Activated gamma-delta T cell treated with anti-CD3 and anti-CD28 coated beads, Interleukin-2, amount 50 U/mL, for 16 hours (primary cell): Measurements from ENCODE around the gene LHFPL3.
"Not testable (repeated sequence)": the region's sequence is repeated elsewhere in the genome, so short reads cannot be mapped to it uniquely, and the experiment has no call there.

Experiments
- DNase-seq: peaks from one replicate; pipeline ENCODE4 v3.0.0-alpha.2; 2020; ENCODE audit warnings: low read depth

Gene LHFPL3

DNA sequence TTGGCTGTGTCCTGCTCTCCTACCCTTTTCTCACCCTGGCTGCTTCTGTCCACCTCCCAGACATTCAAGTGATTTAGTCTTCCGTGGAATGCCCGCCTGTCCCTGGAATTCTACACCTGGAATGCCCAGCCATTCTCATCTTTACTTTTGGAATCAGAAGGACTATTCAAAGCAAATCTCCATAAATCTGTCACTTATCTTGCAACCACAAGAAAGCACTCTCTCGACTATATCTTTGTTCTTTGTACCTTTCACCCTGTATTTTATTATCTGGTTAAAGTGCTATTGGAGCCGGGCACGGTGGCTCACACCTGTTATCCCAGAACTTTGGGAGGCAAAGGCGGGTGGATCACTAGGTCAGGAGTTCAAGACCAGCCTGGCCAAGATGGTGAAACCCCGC, 606.3 kb downstream of the LHFPL3 start:
- no peak for DNase-seq

GRCh38 chr7:104935276-104935675, 606.9 kb downstream of the LHFPL3 start:
- no peak for DNase-seq

GRCh38 chr7:104936546-104936945, 608.1 kb downstream of the LHFPL3 start:
- DNase-seq: no peak

DNA sequence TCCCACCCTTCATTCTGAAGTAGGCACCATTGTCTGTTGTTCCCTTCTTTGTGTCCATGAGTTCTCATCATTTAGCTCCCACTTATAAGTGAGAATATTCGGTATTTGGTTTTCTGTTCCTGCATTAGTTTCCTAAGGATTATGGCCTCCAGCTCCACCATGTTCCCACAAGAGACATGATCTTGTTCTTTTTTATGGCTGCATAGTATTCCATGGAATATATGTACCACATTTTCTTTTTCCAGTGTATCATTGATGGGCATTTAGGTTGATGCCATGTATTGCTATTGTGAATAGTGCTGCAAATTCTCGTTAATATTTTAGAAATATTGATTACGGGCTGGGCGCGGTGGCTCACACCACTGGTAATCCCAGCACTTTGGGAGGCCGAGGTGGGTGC, 609.1 kb downstream of the LHFPL3 start:
- not testable (repeated sequence) for DNase-seq

DNA sequence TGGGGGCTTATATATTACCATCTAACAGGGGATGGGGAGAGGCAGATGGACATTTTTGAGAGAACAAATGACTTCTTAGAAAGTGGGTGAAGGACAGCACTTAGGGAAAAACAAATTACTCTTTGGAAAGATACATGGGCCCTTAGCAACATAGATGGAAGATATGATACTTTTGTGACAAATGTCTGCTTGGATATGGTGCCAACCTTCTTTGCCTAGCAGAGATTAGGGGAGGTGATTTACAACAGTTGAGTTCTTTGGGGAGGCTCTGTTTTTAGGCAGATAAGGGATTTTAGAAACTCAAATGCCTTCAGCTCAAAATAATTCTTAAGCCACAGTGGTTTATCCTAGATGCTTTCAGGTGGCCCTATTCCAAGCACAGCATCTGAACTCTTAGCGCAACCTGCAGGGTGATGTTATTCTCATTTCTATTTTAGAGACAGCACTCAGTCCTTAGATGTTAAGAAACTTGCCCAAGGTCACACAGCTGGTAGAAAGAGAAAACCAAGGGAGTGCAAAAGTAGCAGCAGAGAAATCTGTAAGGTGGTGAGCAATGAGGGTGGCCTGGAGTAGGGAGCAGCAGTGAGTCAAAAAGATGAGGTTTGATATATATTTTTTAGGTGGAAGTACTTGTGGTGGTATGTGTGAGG, 610.5 kb downstream of the LHFPL3 start:
- DNase-seq: no peak

GRCh38 chr7:104940023-104940710, 611.8 kb downstream of the LHFPL3 start:
- no peak for DNase-seq

DNA sequence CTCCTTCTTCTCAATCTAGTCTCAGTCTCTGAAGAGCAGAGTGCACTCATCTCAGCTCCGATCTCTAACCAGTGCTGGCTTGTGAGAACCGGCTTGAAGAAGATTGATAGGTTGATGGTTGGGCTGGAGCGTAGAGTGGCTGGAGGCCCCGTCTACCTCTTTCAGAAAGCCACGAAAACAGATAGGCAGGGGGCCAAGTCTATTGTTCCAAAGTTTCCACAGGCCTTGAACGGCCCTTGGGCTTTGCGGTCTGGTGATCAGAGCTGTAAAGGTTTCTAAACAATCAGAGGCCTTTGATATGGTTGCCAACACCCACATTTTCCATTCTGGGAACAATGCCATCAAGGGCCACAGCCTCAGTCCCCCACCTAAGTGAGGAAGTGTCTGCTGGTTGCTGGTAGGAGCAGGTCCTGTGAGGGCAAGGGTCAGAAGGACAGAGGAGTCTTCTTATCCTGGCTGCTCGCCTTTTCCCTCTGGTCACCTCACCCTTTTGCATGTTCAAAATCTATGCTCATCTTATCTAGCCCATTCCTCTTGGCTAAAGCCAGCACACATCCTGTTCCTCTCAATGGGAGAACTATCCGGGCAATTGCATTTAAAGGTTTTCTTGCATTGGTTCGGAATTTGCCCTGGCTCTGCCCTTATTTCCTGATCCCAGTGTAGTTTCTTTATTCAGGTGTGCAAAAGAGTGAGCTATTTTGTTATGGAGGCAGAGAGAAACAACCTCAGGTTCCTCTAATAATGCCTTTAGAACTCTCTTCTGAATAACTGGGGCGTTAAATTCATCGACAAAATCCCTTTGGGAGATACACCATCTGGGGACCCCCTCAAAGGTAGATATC, 615.3 kb downstream of the LHFPL3 start:
- peak; percentile 65 for DNase-seq

DNA sequence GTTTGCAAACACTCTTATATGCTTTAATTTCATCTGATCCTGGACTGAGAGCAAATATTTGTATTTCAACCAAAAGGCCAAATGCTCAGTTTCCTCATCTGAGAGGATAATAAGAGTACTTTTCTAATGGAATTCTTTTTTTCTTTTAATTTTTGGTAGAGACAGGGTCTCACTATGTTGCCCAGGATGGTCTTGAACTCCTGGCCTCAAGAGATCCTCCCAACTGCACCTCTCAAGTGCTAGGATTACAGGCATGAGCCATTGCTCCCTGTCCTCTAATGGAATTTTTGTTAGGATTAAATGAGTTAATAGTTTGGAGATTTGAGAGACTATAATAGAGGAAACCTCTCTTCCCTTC, 617.2 kb downstream of the LHFPL3 start:
- DNase-seq: no peak

DNA sequence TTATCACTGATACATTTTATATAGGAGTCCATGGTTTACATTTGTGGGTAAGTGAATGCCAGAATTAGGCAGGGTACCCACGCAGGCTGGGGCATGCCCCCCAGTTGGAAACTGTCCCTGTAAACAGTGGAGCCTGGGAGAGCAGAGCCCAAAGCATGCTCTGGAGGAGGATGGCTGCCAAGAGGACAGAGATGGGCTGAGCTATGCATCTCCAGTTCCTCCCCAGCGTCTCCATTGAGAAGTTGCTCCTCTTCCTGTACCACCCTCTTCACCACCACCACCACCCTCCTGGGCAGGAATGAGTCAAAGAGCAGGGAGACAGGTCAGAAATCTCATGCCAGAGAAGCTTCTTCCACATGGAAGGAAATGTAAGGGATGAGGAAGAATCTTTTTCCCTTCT, 617.9 kb downstream of the LHFPL3 start:
- no peak for DNase-seq

GRCh38 chr7:104950006-104950405, 621.6 kb downstream of the LHFPL3 start:
- DNase-seq: no peak

- no peak for DNase-seq
These were observed 622.4 kb downstream of the LHFPL3 start for GRCh38 chr7:104950754-104951153.

DNA sequence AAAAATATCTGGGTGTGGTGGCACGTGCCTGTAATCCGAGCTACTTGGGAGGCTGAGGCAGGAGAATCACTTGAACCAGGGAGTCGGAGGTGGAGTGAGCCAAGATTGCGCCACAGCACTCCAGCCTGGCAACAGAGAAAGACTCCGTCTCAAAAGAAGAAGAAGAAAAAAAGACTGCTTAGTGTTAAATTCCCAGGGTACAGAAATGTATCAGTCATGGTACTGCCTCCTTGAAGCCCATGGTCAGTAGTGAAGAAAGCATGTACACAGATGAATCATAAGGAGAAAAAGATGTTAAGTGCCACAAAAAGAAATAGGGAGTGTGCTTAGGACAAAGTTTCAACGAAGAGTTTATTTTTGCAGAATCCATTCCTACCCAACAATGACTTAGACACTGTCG, 623.1 kb downstream of the LHFPL3 start:
- DNase-seq: no peak

DNA sequence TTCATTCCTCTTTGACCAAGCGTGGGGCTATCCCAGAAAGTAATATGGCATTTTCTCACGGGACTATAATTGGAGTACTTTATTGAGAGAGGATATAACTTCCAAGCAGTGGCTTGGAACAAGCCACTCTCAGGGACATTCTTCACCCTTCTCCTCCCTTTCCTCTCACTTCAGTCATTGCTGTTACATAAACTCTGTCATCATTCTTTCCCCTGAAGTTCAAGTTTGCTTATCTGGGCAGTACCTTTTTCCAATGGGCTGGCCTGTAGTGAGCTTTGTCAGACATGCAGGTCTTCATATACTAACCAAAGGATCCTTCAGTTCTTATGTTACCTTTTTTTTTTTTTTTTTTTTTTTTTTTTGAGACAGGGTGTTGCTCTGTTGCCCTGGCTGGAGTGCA, 626.9 kb downstream of the LHFPL3 start:
- no peak for DNase-seq
